Tibial nerve (tissue), 4 donors: ENCODE results near the gene PPFIBP1.

ENCODE experiments used
- EP300 ChIP-seq, 2 donors: sonication (generic); formaldehyde crosslinking; IDR thresholded peaks; one replicate each; pipeline ENCODE4 v1.6.1; 2017; ENCODE audit warnings: antibody characterized with exemption in 2 of 2, mild to moderate bottlenecking in 1 of 2
- POLR2A ChIP-seq, 2 donors: fragments of 450-650 bp; IDR thresholded peaks; one replicate each; pipeline ENCODE4 v1.6.1; 2017; ENCODE audit warnings: antibody characterized with exemption in 2 of 2, mild to moderate bottlenecking in 2 of 2, moderate library complexity in 2 of 2
- TF ChIP-seq, protein P1 (sequence below), 5 experiments: fragments of 200-600 bp in 3 of 5; fragments of 450-650 bp in 2 of 5; sonication (generic) in 3 of 5; IDR thresholded peaks; one replicate each; pipeline ENCODE4 v1.5.1; 2016 to 2019; ENCODE audit warnings: antibody characterized with exemption in 5 of 5, mild to moderate bottlenecking in 3 of 5, moderate library complexity in 2 of 5

DNA sequence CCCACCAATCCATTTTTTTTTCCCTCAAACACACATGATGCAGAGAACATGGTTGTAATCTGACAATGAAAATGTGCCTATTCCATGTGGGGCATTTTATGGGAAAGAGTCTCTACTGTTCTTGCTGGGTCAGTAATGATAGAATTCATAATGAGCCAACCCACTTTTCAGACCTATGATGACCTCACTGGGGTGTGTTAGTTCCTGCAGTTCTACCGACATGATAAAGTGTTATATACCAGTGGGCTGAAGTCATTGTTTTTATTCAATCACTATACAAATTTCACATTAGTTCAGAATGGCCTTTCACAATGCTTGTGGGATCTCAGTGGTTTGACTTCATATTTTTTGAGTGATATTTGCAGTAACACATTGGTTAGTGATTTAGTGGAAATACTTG is 47.5 kb downstream of the PPFIBP1 start:
- TF ChIP-seq, protein P1, sequence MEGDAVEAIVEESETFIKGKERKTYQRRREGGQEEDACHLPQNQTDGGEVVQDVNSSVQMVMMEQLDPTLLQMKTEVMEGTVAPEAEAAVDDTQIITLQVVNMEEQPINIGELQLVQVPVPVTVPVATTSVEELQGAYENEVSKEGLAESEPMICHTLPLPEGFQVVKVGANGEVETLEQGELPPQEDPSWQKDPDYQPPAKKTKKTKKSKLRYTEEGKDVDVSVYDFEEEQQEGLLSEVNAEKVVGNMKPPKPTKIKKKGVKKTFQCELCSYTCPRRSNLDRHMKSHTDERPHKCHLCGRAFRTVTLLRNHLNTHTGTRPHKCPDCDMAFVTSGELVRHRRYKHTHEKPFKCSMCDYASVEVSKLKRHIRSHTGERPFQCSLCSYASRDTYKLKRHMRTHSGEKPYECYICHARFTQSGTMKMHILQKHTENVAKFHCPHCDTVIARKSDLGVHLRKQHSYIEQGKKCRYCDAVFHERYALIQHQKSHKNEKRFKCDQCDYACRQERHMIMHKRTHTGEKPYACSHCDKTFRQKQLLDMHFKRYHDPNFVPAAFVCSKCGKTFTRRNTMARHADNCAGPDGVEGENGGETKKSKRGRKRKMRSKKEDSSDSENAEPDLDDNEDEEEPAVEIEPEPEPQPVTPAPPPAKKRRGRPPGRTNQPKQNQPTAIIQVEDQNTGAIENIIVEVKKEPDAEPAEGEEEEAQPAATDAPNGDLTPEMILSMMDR (IDR thresholded peaks at IDR 0.05): no peak
- TF ChIP-seq POLR2A (IDR thresholded peaks at IDR 0.05) (no peak), EP300 (IDR thresholded peaks at IDR 0.05) (no peak)
